Psoas muscle (tissue), 8 donors: ENCODE data around the gene SHROOM3. TPM values are rescaled to one million over a fixed set of nuclear protein-coding genes. Genes with fewer than 3 reads are reported as not detected.

Experiments
- ATAC-seq, 4 donors: fragments of 200-7000 bp; cut with Tn5 transposase; one replicate each; pipeline ENCODE4 v1.9.1; 2020; ENCODE audit warnings: moderate library complexity in 3 of 4, mild to moderate bottlenecking in 2 of 4
- DNase-seq, 2 donors: peaks; one replicate each; pipeline ENCODE4 v3.0.0-alpha.2; 2020
- H3K27ac ChIP-seq: fragments of 200-600 bp; one replicate; pipeline ENCODE4 v1.8.0; 2022
- H3K27me3 ChIP-seq, 3 donors: fragments of 200-600 bp in 1 of 3; one replicate each; pipeline versions ENCODE4 v1.6.1 to v1.8.0; 2013 to 2022; ENCODE audit warnings: low read length in 2 of 3, mild to moderate bottlenecking in 2 of 3, moderate library complexity in 1 of 3; ENCODE audit not compliant: insufficient read depth in 3 of 3
- H3K36me3 ChIP-seq, 2 donors: fragments of 200-600 bp in 1 of 2; one replicate each; pipeline versions ENCODE4 v1.6.1 to v1.8.0; 2013 to 2022; ENCODE audit warnings: low read depth in 1 of 2, mild to moderate bottlenecking in 1 of 2, moderate library complexity in 1 of 2; ENCODE audit not compliant: insufficient read depth in 1 of 2
- H3K4me1 ChIP-seq: fragments of 200-600 bp; one replicate; pipeline ENCODE4 v1.8.0; 2022
- H3K4me3 ChIP-seq: fragments of 200-600 bp; one replicate; pipeline ENCODE4 v1.8.0; 2022; ENCODE audit warnings: mild to moderate bottlenecking
- H3K9me3 ChIP-seq: fragments of 200-600 bp; one replicate; pipeline ENCODE4 v1.8.0; 2022
- CTCF ChIP-seq: fragments of 200-600 bp; IDR thresholded peaks from one replicate; pipeline ENCODE4 v1.8.0; 2022; ENCODE audit warnings: antibody characterized with exemption
- WGBS, 3 donors: extraction: QIAGEN DNeasy Blood & Tissue Kit; methylation state at CpG; one replicate each; pipeline versions ENCODE4 v1.1.6 to v1.1.7; 2013; 5-methylcytosine and 5-hydroxymethylcytosine counted together
- intact Hi-C, 2 donors: fragments of 100-400 bp; cut with DNase I; formaldehyde crosslinking; loops; one replicate each; pipeline versions ENCODE4 v1.11.0 to v1.14.2; 2022
- polyA plus RNA-seq, 3 donors: library from polyadenylated mRNA; stranded (reverse); fragments of 200-250 nt; gene quantifications; one replicate each; pipeline ENCODE4 v1.2.3, GENCODE V29; 2013
- total RNA-seq, 4 donors: library from RNA; stranded (reverse); fragmentation: NEBNext Ultra II Directional in 2 of 4; extraction: Animal tissue kit (Norgen Biotek cat#: 25700) in 2 of 4; gene quantifications; one replicate each; pipeline versions ENCODE4 v1.2.1 to v1.2.4, GENCODE V29; 2021 to 2023
- donor health status: healthy with polysubstance abuse.
- donor health status: DM: no; HTN: no; CAD: no; lungs with moderate emphysema.
- donor health status: Bipolar disorder and iron deficiency.
- donor health status: healthy.
- donor health status: DM: yes; HTN: yes; CAD: no.
- donor health status: DM: no; HTN: no; CAD: no.
- donor health status: DM: no; HTN: no; CAD: no.
- donor health status: DM: yes; HTN: yes; CAD: no.

Gene SHROOM3
- total and polyA plus RNA-seq, 7 donors, result 0.01 to 0.79 (median 0.06) TPM

GRCh38 chr4:76764251-76764650 lies 329.2 kb downstream of the SHROOM3 start:
- no peak for ATAC-seq
- intact Hi-C loops, result loop anchor here in 1 of 2 donors (10.0 kb wide), 1 partner anchor 329 kb away; the partner anchor contains the start of gene SHROOM3

GRCh38 chr4:76765473-76766183 lies 330.6 kb downstream of the SHROOM3 start:
- no peak for TF ChIP-seq CTCF
- Histone ChIP-seq H3K27ac (no peak overlapping the region), H3K36me3 (no peaks in the 10 kb centered on the region), H3K4me3 (no peak overlapping the region), H3K9me3 (no peaks in the 10 kb centered on the region), H3K4me1 (no peaks in the 10 kb centered on the region), H3K27me3 (no peaks in the 10 kb centered on the region)
- intact Hi-C loops, result loop anchor here in 1 of 2 donors (10.0 kb wide), 1 partner anchor 331 kb away; the partner anchor contains the start of gene SHROOM3
- ATAC-seq (no peak), DNase-seq (no peak)
- WGBS, 3 donors, result 85 to 89% (median 86%) methylated on average over 14 of the region's 14 CpGs

More at GRCh38 chr4:76764251-76764650, 329.2 kb downstream of the SHROOM3 start:
- H3K4me3 ChIP-seq, result no peak overlapping the region
- H3K27ac ChIP-seq, result no peak overlapping the region
- H3K4me1 ChIP-seq, result no peaks in the 10 kb centered on the region
- DNase-seq, result no peak
- no peaks in the 10 kb centered on the region for H3K36me3 ChIP-seq
- no peak for TF ChIP-seq CTCF
- H3K27me3 ChIP-seq, result no peaks in the 10 kb centered on the region
- no peaks in the 10 kb centered on the region for H3K9me3 ChIP-seq
- WGBS, 3 donors, result 37 to 55% (median 48%) methylated on average over 1 of the region's 1 CpG

GRCh38 chr4:76767983-76768382 lies 333.0 kb downstream of the SHROOM3 start:
- no peak for TF ChIP-seq CTCF
- ATAC-seq (no peak), DNase-seq (no peak)
- Histone ChIP-seq H3K9me3 (no peaks in the 10 kb centered on the region), H3K27me3 (no peaks in the 10 kb centered on the region), H3K4me1 (no peaks in the 10 kb centered on the region), H3K27ac (no peak overlapping the region), H3K4me3 (no peak overlapping the region), H3K36me3 (no peaks in the 10 kb centered on the region)
- intact Hi-C loops, result loop anchor here in 1 of 2 donors (10.0 kb wide), 1 partner anchor 333 kb away; the partner anchor contains the start of gene SHROOM3
- 62 to 72% (median 71%) methylated on average over 2 of the region's 2 CpGs for WGBS, 3 donors

- no peak for ATAC-seq
- DNase-seq, result no peak
- intact Hi-C loops, result no loop called here
- Histone ChIP-seq H3K27me3 (no peaks in the 10 kb centered on the region), H3K4me3 (no peak overlapping the region), H3K27ac (no peak overlapping the region), H3K4me1 (no peaks in the 10 kb centered on the region), H3K36me3 (no peaks in the 10 kb centered on the region), H3K9me3 (no peaks in the 10 kb centered on the region)
- TF ChIP-seq CTCF, result no peak
- 70 to 75% (median 75%) methylated on average over 5 of the region's 5 CpGs for whole genome bisulfite sequencing, 3 donors
These were observed 337.6 kb downstream of the SHROOM3 start for GRCh38 chr4:76772498-76773106.
